HCT116 (cell line): ENCODE results near the gene CHDH.

Experiments
- CEBPB ChIP-seq: IDR thresholded peaks from 2 replicates; pipeline ENCODE4 v1.6.1; 2012; ENCODE audit warnings: low read depth
- ELF1 ChIP-seq: IDR thresholded peaks from 2 replicates; pipeline ENCODE4 v1.6.1; 2012; ENCODE audit warnings: low read depth, borderline replicate concordance
- EZH2 ChIP-seq: fragments of 200-600 bp; sonication (generic); IDR thresholded peaks from 2 replicates; pipeline ENCODE4 v1.6.1; 2017; ENCODE audit warnings: antibody characterized with exemption, mixed run types
- EZH2phosphoT487 ChIP-seq: fragments of 200-600 bp; IDR thresholded peaks from 2 replicates; pipeline ENCODE4 v1.6.1; 2018; ENCODE audit warnings: antibody characterized with exemption, borderline replicate concordance
- POLR2A ChIP-seq: IDR thresholded peaks from 2 replicates; pipeline ENCODE4 v1.7.0; 2011; ENCODE audit warnings: borderline replicate concordance; ENCODE audit not compliant: insufficient read depth, insufficient read length; ENCODE audit errors: extremely low read depth
- POLR2AphosphoS5 ChIP-seq: IDR thresholded peaks from 2 replicates; pipeline ENCODE4 v1.6.1; 2011; ENCODE audit warnings: mild to moderate bottlenecking, low read depth, low read length, moderate library complexity
- RAD21 ChIP-seq: IDR thresholded peaks from 2 replicates; pipeline ENCODE4 v1.6.1; 2012; ENCODE audit warnings: low read depth, mild to moderate bottlenecking
- YY1 ChIP-seq: IDR thresholded peaks from 2 replicates; pipeline ENCODE4 v1.6.1; 2011; ENCODE audit warnings: low read length, low read depth, moderate library complexity, mild to moderate bottlenecking; ENCODE audit not compliant: insufficient replicate concordance; ENCODE audit errors: extremely low read depth
- TF ChIP-seq, protein P1 (sequence below), 3 experiments: fragments of 200-600 bp in 1 of 3; sonication (generic) in 1 of 3; IDR thresholded peaks in 2 of 3; conservative IDR thresholded peaks in 1 of 3; 2 replicates each; pipeline ENCODE4 v1.5.1; 2012 to 2017; ENCODE audit warnings: low read depth in 2 of 3, low read length in 2 of 3, antibody characterized with exemption in 1 of 3, borderline replicate concordance in 1 of 3, control low read depth in 1 of 3, mild to moderate bottlenecking in 1 of 3, mixed read lengths in 1 of 3, mixed run types in 1 of 3, moderate library complexity in 1 of 3; ENCODE audit not compliant: insufficient read depth in 1 of 3
- TF ChIP-seq, protein P2 (sequence below): IDR thresholded peaks from 2 replicates; pipeline ENCODE4 v1.6.1; 2012; ENCODE audit warnings: low read depth
- TF ChIP-seq, protein P3 (sequence below): IDR thresholded peaks from 2 replicates; pipeline ENCODE4 v1.6.1; 2012

DNA sequence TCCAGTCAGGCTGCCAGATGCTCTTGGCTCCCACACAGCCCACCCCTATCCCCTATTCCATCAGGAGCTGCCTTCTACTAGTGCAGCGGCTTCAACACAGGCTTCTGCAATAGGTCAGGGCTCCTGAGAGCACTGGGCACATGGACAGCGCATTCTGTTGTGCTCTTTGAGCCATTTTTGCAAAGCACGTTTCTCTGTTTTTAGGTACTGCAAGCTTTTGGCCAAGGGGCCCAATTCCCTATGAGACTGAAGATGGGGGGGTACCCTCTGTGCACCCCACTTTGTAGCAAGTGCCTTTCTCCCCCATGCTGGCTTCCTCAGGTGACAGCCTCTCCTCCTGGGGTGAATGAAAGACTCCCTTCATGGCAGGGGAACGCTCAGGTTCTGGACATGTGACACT is 31.2 kb downstream of the CHDH start:
- TF ChIP-seq CEBPB (no peak), POLR2A (no peak), ELF1 (no peak), YY1 (no peak), EZH2phosphoT487 (no peak), EZH2 (no peak), POLR2AphosphoS5 (no peak), RAD21 (no peak)
- TF ChIP-seq, protein P1, sequence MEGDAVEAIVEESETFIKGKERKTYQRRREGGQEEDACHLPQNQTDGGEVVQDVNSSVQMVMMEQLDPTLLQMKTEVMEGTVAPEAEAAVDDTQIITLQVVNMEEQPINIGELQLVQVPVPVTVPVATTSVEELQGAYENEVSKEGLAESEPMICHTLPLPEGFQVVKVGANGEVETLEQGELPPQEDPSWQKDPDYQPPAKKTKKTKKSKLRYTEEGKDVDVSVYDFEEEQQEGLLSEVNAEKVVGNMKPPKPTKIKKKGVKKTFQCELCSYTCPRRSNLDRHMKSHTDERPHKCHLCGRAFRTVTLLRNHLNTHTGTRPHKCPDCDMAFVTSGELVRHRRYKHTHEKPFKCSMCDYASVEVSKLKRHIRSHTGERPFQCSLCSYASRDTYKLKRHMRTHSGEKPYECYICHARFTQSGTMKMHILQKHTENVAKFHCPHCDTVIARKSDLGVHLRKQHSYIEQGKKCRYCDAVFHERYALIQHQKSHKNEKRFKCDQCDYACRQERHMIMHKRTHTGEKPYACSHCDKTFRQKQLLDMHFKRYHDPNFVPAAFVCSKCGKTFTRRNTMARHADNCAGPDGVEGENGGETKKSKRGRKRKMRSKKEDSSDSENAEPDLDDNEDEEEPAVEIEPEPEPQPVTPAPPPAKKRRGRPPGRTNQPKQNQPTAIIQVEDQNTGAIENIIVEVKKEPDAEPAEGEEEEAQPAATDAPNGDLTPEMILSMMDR (IDR thresholded peaks at IDR 0.05 in 2 of 3, conservative IDR thresholded peaks at IDR 0.05 in 1 of 3; ENCODE audit: borderline replicate concordance in 1 of 3, insufficient read depth in 1 of 3, low read depth in 2 of 3, low read length in 2 of 3) = no peak
- TF ChIP-seq, protein P2, sequence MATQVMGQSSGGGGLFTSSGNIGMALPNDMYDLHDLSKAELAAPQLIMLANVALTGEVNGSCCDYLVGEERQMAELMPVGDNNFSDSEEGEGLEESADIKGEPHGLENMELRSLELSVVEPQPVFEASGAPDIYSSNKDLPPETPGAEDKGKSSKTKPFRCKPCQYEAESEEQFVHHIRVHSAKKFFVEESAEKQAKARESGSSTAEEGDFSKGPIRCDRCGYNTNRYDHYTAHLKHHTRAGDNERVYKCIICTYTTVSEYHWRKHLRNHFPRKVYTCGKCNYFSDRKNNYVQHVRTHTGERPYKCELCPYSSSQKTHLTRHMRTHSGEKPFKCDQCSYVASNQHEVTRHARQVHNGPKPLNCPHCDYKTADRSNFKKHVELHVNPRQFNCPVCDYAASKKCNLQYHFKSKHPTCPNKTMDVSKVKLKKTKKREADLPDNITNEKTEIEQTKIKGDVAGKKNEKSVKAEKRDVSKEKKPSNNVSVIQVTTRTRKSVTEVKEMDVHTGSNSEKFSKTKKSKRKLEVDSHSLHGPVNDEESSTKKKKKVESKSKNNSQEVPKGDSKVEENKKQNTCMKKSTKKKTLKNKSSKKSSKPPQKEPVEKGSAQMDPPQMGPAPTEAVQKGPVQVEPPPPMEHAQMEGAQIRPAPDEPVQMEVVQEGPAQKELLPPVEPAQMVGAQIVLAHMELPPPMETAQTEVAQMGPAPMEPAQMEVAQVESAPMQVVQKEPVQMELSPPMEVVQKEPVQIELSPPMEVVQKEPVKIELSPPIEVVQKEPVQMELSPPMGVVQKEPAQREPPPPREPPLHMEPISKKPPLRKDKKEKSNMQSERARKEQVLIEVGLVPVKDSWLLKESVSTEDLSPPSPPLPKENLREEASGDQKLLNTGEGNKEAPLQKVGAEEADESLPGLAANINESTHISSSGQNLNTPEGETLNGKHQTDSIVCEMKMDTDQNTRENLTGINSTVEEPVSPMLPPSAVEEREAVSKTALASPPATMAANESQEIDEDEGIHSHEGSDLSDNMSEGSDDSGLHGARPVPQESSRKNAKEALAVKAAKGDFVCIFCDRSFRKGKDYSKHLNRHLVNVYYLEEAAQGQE = no peak
- TF ChIP-seq, protein P3, sequence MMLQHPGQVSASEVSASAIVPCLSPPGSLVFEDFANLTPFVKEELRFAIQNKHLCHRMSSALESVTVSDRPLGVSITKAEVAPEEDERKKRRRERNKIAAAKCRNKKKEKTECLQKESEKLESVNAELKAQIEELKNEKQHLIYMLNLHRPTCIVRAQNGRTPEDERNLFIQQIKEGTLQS = no peak
